GM18868 (cell line): ENCODE measurements around the gene JAK2.
"Not testable (repeated sequence)": the region's sequence is repeated elsewhere in the genome, so short reads cannot be mapped to it uniquely, and the experiment has no call there.

ENCODE experiments used
- ATAC-seq: cut with Tn5 transposase; IDR thresholded peaks from one replicate; pipeline ENCODE4 v1.9.1; 2021; ENCODE audit warnings: mild to moderate bottlenecking, moderate library complexity; ENCODE audit not compliant: unreplicated experiment

Gene JAK2

DNA sequence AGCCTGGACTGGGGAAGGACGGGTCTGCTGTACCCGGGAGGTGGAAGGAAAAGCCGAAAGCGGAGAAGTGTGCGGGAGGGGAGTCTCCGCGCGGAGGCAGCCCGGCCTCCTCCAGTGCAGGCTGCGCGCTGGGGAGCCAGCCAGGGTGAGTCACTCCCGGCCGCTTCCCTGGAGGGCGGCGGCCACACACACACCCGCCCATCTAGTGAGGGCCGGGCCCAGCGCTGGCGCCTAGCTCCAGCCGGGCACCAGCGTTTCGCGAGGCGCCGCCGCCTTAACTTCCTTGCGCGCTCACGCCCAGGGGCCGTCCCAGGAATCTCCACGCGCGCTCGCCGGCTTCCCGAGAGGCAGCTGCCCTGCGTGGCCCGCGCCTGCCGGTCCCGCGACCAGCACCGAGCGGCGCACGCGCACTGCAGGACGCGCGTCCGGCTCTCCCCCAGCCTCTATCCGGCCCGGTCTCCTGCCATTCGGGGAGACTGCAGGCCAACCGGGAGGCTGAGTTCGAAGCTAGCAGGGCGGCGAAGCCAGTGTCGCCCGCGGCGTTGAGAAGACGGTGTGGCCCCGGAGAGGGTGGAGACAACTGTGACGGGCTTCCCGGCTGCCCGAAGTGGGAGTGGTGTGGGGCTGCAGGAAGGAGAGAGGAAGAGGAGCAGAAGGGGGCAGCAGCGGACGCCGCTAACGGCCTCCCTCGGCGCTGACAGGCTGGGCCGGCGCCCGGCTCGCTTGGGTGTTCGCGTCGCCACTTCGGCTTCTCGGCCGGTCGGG is at the start of gene JAK2:
JAK2 (plus strand) TSS at position 652 of the 765 bp plus-strand sequence. CDS start 36,716 bp downstream, outside the sequence.
- ATAC-seq: peak; percentile 73

GRCh38 chr9:4936277-4936676 is 48.8 kb upstream of the JAK2 start:
- ATAC-seq: no peak

- peak; percentile 75 for ATAC-seq
Measured at GRCh38 chr9:4936823-4937222, 48.2 kb upstream of the JAK2 start.

DNA sequence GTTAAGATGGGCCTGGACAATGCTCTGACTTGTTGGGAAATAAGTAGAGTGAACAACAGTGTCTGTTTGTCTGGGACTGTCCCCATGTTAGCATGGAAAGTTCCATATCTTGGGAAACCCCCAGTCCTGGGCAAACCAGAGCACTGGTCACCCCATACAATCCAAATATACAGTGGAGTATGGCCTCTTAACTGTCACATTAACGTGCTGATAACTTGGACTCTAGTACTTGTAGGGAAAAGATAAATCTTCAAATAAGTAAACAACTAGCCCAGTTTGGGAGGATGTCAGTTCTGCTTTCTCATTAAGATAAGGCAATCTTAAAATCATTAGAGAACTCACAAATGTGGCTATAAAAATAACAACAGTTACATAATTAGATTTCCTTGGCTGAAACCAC is 47.6 kb upstream of the JAK2 start:
- no peak for ATAC-seq

DNA sequence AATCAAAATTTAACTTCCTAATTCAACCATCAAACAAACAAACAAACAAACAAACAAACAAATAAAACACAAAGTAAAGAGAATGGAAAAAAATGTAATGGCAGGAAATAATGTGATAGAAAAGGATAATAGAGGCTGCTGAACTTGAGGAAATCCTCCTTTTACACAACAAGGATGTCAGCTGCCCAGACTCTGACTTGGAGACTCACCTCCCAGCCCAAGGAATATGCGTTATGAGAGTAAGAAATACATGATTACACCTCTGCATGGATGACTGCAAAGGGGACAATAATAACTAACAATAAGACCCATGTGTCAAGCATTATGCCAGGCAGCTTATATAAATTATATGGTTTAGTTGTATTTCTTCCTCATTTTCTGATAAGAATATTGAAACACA is 46.6 kb upstream of the JAK2 start:
- no peak for ATAC-seq

GRCh38 chr9:4939118-4939561 is 45.9 kb upstream of the JAK2 start:
- peak; percentile 84 for ATAC-seq

DNA sequence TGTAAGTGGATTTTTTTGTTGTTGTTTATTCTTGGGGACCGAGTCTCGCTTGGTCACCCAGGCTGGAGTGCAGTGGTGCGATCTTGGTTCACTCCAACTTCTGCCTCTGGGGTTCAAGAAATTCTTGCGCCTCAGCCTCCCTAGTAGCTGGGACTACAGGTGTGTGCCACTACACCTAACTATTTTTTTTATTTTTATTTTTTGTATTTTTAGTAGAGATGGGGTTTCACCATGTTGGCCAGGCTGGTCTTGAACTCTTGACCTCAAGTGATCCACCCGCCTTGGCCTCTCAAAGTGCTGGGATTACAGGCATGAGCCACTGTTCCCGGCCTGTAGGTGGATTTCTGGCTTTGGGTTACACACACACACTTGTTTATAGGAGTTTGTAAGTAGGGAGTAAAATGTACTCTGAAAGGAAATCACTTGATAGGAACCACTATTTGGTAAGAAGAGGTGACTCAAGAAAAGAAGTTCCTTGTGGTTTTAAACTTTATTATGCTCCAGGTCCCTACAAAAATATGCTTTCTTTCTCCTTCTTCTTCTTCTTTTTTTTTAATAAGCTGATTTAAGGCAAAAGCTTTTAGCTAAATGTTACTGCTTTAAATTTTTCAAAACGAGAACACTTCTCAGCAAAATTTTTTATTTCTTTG is 42.9 kb upstream of the JAK2 start:
- ATAC-seq: not testable (repeated sequence)

- no peak for ATAC-seq
Measured at GRCh38 chr9:4943346-4943745, 41.7 kb upstream of the JAK2 start.

DNA sequence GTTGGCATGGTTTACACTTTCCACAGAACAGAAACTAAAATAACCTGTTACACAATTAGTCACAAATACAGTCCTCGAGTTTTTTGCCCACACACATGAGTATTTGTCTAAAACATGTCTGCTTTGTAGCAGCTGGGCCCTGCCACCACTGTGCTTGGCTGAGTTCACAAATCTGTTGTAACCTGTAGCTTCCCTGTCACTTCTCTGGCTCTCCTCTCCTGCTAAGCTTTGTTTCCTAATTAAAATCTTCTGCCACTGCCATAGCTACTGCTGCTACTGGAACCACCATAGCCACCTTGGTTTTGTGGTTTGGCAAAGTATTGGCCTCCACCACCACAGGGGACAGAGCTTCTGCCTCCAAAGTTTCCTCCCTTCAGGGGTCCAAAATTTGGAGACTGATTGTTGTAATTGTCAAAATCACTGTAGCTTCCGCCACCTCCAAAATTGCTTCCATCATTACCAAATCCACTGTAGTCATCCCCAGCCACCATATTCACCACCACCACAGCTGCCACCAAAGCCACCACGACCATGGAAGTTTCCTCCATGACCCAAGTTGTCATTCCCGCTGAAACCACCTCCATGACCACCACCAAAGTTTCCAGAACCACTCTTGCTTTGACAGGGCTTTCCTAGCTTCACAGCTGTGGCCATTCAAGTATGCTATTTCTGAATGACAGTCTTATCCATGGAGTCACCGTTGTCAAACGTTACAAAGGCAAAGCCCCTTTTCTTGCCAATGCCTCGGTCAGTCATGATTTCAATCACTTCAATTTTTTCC is 40.5 kb upstream of the JAK2 start:
- ATAC-seq: not testable (repeated sequence)

DNA sequence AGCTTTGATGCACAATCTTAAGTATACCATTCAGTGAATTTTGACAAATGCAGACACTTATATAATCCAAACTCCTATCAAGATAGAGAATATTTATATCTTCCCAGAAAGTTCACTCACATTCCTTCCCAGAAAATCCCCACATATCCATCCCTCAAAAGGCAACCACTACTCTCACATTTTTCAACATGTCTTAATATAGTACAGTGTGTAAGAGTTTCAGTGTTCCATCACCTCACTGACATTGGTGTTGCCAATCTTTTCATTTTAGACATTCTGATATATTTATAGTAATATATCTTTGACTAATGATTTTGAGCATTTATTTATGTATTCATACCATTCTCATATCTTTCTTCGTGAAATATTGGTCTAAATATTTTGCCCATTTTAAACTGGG is 38.1 kb upstream of the JAK2 start:
- no peak for ATAC-seq

DNA sequence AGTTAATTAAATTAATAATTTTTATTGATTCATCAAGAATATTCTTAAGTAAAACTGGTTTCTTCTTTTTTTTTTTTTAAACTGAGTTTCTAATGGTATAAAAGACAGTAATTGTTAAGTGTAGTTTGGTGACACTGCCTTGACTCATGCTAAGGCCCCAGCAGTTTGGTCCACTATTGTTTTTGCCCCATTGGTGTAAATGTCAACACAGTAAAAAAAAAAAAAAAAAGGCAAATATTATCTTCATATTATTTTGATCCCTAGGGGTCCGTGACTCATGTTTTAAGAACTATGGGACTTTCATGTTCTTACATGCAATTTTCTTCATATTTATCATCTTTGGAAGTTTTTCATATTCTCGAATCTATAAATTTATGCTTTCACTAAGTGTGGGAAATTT is 29.2 kb upstream of the JAK2 start:
- no peak for ATAC-seq

DNA sequence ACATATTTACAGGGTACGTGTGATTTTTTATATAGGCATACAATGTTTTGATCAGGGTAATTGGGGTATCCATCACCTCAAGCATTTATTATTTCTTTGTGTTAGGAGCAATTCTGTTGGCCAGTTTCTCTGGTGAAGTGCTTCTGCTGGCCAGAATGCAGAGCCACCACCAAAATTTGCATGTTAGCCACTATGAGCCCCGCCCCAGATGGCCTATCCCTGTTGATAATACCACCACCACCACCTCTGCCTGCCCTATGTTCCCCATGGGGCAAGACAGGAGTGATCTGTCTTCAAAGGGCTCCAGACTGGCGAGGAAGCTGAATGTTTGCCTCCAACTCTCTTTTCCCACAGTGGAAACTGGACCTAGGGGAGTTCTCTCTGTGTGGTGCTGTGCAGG is 26.0 kb upstream of the JAK2 start:
- ATAC-seq: no peak

GRCh38 chr9:4962085-4962484 is 23.0 kb upstream of the JAK2 start:
- no peak for ATAC-seq

DNA sequence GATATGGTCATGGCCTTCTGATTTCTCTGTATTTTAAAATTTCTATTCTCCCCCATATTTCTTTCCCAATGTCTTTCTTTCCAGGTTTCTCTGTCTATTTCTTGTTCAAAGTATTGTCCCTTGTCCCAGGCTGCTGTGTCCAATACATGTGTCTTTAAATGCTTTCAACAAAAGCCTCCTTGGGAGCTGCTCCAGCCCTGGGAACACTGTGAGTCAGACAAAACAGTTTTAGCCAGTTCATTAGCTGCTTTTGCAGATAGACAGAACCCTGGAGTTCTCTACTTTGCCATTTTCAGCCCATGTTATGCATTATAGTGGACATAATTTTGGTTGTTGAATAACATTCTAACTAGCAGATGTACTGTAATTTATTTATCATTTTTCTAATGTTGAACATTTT is 20.5 kb upstream of the JAK2 start:
- no peak for ATAC-seq

DNA sequence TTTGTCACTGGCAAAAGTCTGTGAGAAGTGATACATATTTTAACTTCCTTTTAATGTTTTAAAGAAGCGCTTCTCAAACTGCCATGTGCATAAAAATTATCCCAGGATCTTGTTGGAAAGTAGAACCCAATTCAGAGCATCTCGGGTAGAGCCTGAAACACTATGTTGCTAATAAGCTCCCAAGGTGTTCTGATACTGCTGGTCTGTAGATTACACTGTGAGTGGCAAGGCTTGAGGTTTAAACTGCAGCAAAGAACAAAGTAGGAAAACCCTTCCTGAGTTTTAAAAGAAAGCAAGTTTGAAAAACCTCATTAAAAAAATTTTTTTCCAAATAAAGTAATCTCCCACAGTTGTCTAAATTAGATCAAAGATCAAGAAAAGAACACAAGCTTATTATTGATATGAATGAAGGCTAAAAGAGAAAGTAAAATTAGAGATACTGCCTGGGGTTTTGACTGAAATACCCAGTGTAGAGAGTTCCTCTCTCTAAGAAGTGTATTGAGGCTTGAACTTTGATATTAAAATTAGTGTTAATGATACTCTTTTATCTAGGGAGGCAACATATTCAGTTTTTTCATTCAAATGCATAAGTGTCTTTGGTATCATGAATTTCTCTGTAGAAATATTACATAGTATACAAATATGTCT is 19.8 kb upstream of the JAK2 start:
- ATAC-seq: no peak

DNA sequence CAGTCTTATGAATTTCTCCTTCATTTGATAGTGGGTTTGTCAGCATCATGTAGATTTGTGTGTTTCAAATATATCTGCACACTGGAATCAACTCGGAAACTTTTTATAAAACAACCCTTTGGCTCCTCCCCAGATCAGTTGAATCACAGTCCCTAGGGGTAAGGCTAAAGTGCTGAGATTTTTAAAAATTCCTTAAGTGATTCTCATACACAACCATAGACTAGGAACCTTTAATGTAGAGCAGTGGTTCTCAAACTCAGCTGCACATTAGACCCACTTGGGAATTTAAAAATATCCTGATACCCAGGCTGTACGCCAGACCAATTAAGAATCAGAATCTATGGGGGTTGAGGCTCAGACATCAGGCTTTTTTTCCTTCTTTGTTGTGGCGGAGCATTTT is 17.5 kb upstream of the JAK2 start:
- ATAC-seq: no peak

GRCh38 chr9:4969130-4969529 is 15.9 kb upstream of the JAK2 start:
- ATAC-seq: no peak

DNA sequence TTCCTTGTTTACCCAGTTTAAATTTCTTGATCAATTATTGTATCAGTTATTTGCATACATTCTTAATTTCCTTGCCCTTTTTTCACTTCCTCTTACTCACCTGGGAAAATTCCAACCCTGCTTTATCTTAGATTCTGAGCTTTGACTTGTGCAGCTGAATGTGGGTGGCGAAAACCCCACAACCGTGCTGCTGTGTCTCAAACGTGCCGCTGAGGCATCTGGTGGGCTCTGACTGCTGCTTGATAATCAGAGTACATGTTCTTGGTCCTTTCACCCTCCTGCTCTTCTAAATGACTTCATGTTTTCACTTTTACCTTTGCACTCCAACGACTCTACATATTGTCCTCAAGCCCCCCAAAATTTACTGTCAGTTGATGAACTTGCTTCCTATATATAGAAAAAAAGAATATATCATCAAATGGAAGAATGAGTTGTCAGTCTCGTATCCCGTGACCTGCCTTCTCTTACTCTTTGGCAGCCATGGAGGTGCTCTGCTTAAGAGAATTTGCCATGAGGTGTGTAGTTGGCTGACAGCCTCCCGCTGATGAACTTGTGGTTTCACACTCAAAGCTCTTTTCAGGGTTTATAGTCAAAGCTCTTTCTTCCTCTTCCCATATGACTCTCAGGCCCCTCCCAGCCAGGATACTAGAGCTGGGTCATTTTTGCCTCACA is 14.0 kb upstream of the JAK2 start:
- peak; percentile 94 for ATAC-seq

- no peak for ATAC-seq
Measured at GRCh38 chr9:4973246-4973645, 11.8 kb upstream of the JAK2 start.

DNA sequence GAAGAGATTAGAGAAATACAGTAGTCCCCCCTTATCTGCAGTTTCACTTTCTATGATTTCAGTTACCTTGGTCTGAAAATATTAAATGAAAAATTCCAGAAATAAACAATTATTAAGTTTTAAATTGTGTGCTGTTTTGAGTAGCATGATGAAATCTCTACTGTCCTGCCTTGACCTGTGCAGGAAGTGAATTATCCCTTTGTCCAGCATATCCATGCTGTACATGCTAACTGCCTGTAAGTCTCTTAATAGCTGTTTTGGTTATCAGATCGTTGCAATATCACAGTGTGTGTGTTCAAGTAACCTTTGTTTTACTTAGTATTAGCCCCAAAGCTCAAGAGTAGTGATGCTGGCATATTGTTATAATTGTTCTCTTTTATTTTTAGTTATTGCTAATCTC is 11.2 kb upstream of the JAK2 start:
- no peak for ATAC-seq

DNA sequence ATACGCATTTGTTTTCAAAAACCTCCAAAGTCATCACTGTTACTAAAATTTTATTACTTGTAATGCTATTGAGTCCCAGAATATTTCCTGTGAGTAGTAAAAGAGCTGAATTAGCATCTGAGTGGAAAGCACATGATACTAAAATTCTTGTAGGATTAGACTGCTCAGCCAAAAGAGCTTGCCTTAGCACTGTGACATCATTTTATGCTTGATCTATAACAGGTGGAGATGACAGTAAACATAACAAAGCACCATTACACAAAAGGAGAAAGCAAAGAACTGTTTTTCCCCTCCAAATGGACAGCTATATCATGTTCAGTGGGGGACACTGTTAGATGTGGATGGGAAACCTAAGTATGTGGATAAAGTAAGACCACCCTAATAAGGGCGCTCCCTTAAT is 5.8 kb upstream of the JAK2 start:
- ATAC-seq: no peak
